Type B pancreatic cell (in vitro differentiated cells): ENCODE results near the gene ANKLE1. TPM values are rescaled to one million over a fixed set of nuclear protein-coding genes. Genes with fewer than 3 reads are reported as not detected.

Experiments
- DNase-seq: peaks from one replicate; pipeline ENCODE4 v3.0.0; 2021; ENCODE audit warnings: mixed read lengths; ENCODE audit not compliant: unreplicated experiment; ENCODE audit errors: extremely low spot score
- H3K27ac Mint-ChIP-seq: 2 replicates; pipeline ENCODE4 v1.8.0; 2021; ENCODE audit warnings: mild to moderate bottlenecking, mixed read lengths
- H3K27me3 Mint-ChIP-seq: 2 replicates; pipeline ENCODE4 v1.8.0; 2021; ENCODE audit warnings: mixed read lengths
- H3K36me3 Mint-ChIP-seq: 2 replicates; pipeline ENCODE4 v1.8.0; 2021; ENCODE audit warnings: mixed read lengths
- H3K4me1 Mint-ChIP-seq: one replicate; pipeline ENCODE4 v1.8.0; 2021; ENCODE audit warnings: mixed read lengths; ENCODE audit not compliant: unreplicated experiment
- H3K4me3 Mint-ChIP-seq: 2 replicates; pipeline ENCODE4 v1.8.0; 2021; ENCODE audit warnings: mild to moderate bottlenecking, mixed read lengths
- H3K9me3 Mint-ChIP-seq: 2 replicates; pipeline ENCODE4 v1.8.0; 2021; ENCODE audit warnings: mixed read lengths
- CTCF ChIP-seq: fragments of 200-600 bp; sonication (generic); conservative IDR thresholded peaks from 2 replicates; pipeline ENCODE4 v1.5.0; 2021; ENCODE audit warnings: antibody characterized with exemption, mild to moderate bottlenecking
- total RNA-seq: library from RNA; stranded (reverse); gene quantifications from 2 replicates; pipeline ENCODE4 v1.2.1, GENCODE V29; 2021; ENCODE audit warnings: low replicate concordance

Gene ANKLE1
- total RNA-seq, 1 donor from 2014 or later: 5.9 TPM

- Mint-ChIP-seq H3K4me3 (peak overlapping the region; percentile 17), H3K4me1 (peaks cover 5% of the 10 kb centered on the region), H3K27ac (peak overlapping the region; percentile 88), H3K27me3 (peaks cover 10% of the 10 kb centered on the region), H3K9me3 (no peaks in the 10 kb centered on the region), H3K36me3 (peaks cover 8% of the 10 kb centered on the region)
- no peak for DNase-seq
- TF ChIP-seq CTCF: no peak
Measured at GRCh38 chr19:17327068-17327653, 45.5 kb downstream of the ANKLE1 start.

DNA sequence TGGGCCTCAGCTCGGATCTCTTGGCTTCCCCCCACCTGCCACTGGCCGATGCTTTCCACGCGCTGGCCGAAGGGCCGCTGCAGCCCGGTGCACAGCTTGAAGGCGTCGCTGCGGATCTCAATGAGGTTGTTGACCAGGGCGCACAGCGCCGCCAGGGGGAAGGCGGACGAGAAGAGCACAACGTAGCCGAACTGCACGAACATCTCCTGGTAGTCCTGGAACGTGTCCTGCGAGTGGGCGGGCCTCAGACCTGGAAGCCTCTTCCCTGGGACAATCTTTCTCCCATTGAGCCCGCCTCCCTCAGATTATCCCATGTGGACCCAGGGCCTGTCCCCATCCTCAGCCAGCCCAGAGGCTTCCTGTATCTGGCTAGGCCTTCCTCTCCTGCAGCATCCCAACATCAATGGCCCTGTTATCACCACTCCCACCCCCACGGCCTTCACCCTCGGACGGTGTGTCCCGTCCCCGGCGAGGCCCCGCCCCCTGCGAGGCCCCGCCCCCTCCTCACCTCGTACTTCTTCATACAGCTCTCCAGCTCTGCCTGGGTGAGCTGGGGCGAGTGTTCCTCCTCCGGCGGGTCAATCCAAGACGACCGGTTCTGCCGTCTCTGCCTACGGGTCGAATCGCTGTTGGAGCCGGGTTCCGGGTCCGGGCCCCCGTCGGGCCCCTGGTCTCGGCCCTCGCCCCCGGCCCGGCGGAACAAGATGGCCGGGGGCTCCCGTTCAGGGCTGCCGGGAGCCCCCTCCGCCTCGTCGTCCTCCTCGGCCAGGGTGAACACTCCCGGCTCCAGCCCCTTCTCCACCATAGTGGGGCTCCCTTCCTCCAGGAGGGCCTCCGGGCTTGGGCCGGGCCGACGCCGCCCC, 46.2 kb downstream of the ANKLE1 start:
- DNase-seq: no peak
- peaks cover 10% of the 10 kb centered on the region for H3K27me3 Mint-ChIP-seq
- peak; percentile 72 for TF ChIP-seq CTCF
- H3K27ac Mint-ChIP-seq: peak overlapping the region; percentile 88
- peak overlapping the region; percentile 88 for H3K4me3 Mint-ChIP-seq
- peaks cover 5% of the 10 kb centered on the region for H3K4me1 Mint-ChIP-seq
- H3K36me3 Mint-ChIP-seq: peaks cover 9% of the 10 kb centered on the region
- no peaks in the 10 kb centered on the region for H3K9me3 Mint-ChIP-seq

GRCh38 chr19:17328517-17329365, 47.0 kb downstream of the ANKLE1 start:
- Mint-ChIP-seq H3K27ac (no peak overlapping the region), H3K27me3 (peaks cover 10% of the 10 kb centered on the region), H3K9me3 (no peaks in the 10 kb centered on the region), H3K4me3 (peak overlapping the region; percentile 60), H3K36me3 (peaks cover 9% of the 10 kb centered on the region), H3K4me1 (peaks cover 6% of the 10 kb centered on the region)
- DNase-seq: no peak
- TF ChIP-seq CTCF: no peak

DNA sequence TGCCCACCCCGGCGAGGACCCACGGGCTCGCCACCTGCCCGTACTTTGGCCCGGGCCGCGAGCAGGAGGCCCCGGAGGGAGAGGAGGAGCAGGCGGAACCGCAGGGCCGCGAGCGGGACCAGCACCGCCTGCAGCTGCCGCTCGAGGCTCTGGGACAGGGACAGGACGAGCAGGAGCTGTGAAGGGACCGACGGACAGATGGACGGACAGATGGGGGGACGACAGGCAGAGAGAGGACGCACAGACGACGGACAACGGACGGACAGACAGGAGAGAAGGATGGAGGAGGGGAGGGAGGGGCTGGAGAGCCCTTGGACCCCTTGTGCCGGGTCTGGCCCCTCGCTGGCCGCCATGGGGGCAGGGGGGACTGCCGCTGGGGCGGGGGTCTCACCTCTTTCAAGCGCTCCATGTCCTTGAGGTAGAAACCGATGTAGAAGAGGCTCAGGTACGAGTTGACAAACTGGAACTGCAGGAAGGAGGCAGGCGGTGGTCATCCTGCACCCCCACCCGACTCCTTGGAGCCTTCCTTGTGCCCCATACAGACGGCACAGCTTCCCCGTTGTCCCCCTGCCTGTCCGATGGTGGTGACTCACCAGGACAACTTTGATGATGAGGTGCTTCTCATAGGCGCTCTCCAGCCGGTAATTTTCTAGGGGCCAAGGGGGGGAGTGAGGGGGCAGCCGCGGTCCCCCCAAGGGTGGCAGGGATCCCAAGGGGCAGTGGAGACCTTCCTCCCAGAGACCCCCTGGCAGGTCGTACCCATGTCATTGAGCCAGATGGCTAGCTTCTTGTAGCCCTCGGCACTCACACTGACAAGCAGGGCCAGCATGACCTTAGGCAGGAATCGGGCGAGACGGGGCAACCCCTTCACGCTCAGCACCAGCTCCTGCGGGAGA, 47.9 kb downstream of the ANKLE1 start:
- Mint-ChIP-seq H3K36me3 (peaks cover 9% of the 10 kb centered on the region), H3K27ac (peak overlapping the region; percentile 39), H3K4me3 (peak overlapping the region; percentile 41)

More for the DNA sequence above, 47.9 kb downstream of the ANKLE1 start:
- no peak for TF ChIP-seq CTCF
- H3K4me1 Mint-ChIP-seq: peaks cover 9% of the 10 kb centered on the region
- H3K27me3 Mint-ChIP-seq: peaks cover 10% of the 10 kb centered on the region
- no peak for DNase-seq
- no peaks in the 10 kb centered on the region for H3K9me3 Mint-ChIP-seq
